Stimulated activated CD4-positive, alpha-beta T cell treated with anti-CD3 and anti-CD28 coated beads, TNF-alpha, amount 100 ng/mL, for 48 hours (primary cell): ENCODE measurements around the gene LRRC47.
A peak's percentile ranks its signal among the peaks of the same experiment; 100 is the strongest.

ENCODE experiments used
- DNase-seq, 3 donors: peaks; one replicate each; pipeline ENCODE4 v3.0.0-alpha.2; 2020; ENCODE audit warnings: low read depth in 3 of 3

Gene LRRC47

GRCh38 chr1:3796215-3797061, at the start of gene LRRC47:
TSS of gene LRRC47 (minus strand) at chr1:3796498. CDS start at chr1:3796476, 22 bp downstream.
- DNase-seq: peak; percentile 84 to 91 (median 90)

GRCh38 chr1:3842912-3843311, 46.6 kb upstream of the LRRC47 start:
- DNase-seq: no peak

- DNase-seq: no peak
These were observed 45.2 kb upstream of the LRRC47 start for GRCh38 chr1:3841491-3841890.

- DNase-seq: no peak
These were observed 42.5 kb upstream of the LRRC47 start for GRCh38 chr1:3838788-3839187.

- DNase-seq: no peak
These were observed 41.4 kb upstream of the LRRC47 start for GRCh38 chr1:3837685-3838084.

- DNase-seq: no peak
These were observed 40.9 kb upstream of the LRRC47 start for GRCh38 chr1:3837200-3837599.

GRCh38 chr1:3836421-3836820, 40.1 kb upstream of the LRRC47 start:
- DNase-seq: no peak

- no peak for DNase-seq
These were observed 38.4 kb upstream of the LRRC47 start for GRCh38 chr1:3834701-3835100.

- no peak for DNase-seq
These were observed 35.4 kb upstream of the LRRC47 start for GRCh38 chr1:3831689-3832088.

- no peak for DNase-seq
These were observed 32.1 kb upstream of the LRRC47 start for GRCh38 chr1:3828391-3828790.

- DNase-seq: no peak
These were observed 31.6 kb upstream of the LRRC47 start for GRCh38 chr1:3827813-3828307.

GRCh38 chr1:3825356-3825755, 29.1 kb upstream of the LRRC47 start:
- no peak for DNase-seq

GRCh38 chr1:3824650-3825049, 28.4 kb upstream of the LRRC47 start:
- no peak for DNase-seq

- no peak for DNase-seq
These were observed 26.1 kb upstream of the LRRC47 start for GRCh38 chr1:3822421-3822820.

GRCh38 chr1:3821908-3822307, 25.6 kb upstream of the LRRC47 start:
- DNase-seq: no peak

GRCh38 chr1:3821447-3821846, 25.1 kb upstream of the LRRC47 start:
- DNase-seq: no peak

- DNase-seq: no peak
These were observed 24.7 kb upstream of the LRRC47 start for GRCh38 chr1:3821004-3821403.

GRCh38 chr1:3820316-3820715, 24.0 kb upstream of the LRRC47 start:
- DNase-seq: no peak

- no peak for DNase-seq
These were observed 23.5 kb upstream of the LRRC47 start for GRCh38 chr1:3819771-3820200.

GRCh38 chr1:3817821-3818597, 21.7 kb upstream of the LRRC47 start:
- DNase-seq: no peak

- no peak for DNase-seq
These were observed 20.9 kb upstream of the LRRC47 start for GRCh38 chr1:3817138-3817740.
